Kidney capillary endothelial cell (primary cell): ENCODE results near the gene FNIP1.
"Not testable (repeated sequence)": the region's sequence is repeated elsewhere in the genome, so short reads cannot be mapped to it uniquely, and the experiment has no call there.

Experiments used
- DNase-seq: peaks from one replicate; pipeline ENCODE4 v3.0.0-alpha.2; 2018; ENCODE audit warnings: low spot score

Gene FNIP1

GRCh38 chr5:131637694-131638093 lies 159.1 kb downstream of the FNIP1 start:
- DNase-seq, result no peak

- peak; percentile 49 for DNase-seq
Observed at GRCh38 chr5:131635684-131636572, 160.9 kb downstream of the FNIP1 start.

GRCh38 chr5:131634996-131635683 lies 161.7 kb downstream of the FNIP1 start, which contains the start of gene RAPGEF6:
Gene RAPGEF6 (minus strand): TSS chr5:131635229. CDS start chr5:131635030, 199 bp downstream.
- DNase-seq, result peak; percentile 99

GRCh38 chr5:131634666-131634995 lies 162.2 kb downstream of the FNIP1 start:
- DNase-seq, result peak; percentile 59

DNA sequence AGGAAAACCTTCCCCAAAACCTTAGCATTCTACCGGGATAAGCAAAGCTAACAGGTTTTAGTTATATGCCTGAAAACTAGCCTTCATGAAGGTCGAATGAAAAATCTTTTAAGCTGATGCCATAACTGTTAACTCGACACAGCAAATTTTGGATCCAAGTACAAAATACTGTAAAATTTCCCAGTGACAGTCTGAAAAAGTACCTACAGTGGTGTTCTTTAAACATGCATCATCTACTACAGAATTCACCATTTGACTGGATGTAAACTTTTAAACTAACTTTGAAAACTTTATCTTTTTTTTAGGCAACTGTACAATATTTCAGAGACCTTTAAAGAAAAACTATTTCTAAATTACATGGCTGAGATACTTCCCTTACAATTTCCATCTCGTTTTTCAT lies 162.6 kb downstream of the FNIP1 start:
- DNase-seq, result peak; percentile 15

DNA sequence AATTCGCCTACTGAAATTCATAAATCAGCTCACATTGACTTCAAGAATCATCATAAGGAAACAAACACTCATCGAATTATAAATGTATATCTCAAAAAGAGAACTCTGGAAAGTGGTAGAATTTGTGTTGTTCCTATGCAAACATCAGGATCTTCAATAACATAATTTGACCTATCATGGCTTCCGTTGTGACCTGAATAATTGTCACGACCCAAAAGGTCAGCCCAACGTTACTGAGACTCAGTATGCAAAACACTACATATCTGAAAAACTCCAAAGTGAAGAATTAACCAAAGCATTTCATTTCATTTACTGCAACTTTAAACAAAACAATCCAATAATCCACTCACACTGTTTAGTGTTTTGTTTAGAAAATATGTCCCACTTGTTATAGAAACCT lies 163.0 kb downstream of the FNIP1 start:
- no peak for DNase-seq

DNA sequence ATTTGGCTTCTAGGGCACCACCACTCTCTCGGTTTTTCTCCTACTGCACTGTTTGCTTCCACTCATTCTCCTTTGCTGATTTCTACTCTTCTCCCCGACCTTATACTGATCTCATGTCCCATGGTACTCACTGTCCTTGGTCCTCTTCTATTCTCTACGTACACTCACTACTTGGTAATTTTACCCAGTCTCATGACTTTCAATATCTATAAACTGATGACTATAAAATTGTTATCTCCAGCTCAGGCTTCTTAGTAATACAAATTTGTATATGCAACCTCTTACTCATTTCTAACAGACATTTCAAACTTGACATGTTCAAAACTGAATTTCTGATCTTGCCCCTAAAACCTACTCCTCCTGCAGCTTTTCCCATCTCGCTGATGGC lies 165.9 kb downstream of the FNIP1 start:
- DNase-seq, result no peak

- no peak for DNase-seq
Observed at GRCh38 chr5:131630208-131630962, 166.4 kb downstream of the FNIP1 start.

GRCh38 chr5:131628990-131629389 lies 167.8 kb downstream of the FNIP1 start:
- DNase-seq, result no peak

DNA sequence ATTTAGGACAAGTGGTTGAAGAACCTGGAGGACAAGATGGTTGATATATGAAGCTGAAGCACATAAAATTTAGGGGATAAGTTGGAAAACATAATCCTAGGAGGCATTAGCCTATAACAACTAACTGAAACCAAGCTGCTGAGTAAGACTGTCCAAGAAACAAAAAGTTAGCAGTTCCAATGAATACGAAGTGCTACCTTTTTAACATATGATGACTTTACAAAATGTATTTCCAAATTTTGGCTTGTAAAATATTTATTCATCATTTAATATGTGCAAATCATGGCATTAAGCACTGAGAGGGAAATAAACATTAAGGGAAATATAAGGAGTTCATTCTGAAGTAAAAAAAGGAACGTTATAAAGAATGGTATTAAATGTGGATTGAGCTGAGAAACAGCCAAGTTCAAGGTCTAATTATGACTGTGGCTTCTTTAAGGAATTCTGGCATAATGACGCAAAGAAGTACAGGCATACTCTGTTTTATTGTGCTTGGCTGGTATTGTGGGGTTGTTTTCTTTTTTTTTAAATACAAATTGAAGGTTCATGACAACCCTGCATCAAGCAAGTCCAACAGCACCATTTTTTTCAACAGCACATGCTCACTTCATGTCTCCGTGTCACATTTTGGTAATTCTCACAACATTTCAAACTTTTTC lies 169.5 kb downstream of the FNIP1 start:
- DNase-seq, result no peak

GRCh38 chr5:131622633-131623032 lies 174.2 kb downstream of the FNIP1 start:
- no peak for DNase-seq

GRCh38 chr5:131621164-131621563 lies 175.7 kb downstream of the FNIP1 start:
- not testable (repeated sequence) for DNase-seq

DNA sequence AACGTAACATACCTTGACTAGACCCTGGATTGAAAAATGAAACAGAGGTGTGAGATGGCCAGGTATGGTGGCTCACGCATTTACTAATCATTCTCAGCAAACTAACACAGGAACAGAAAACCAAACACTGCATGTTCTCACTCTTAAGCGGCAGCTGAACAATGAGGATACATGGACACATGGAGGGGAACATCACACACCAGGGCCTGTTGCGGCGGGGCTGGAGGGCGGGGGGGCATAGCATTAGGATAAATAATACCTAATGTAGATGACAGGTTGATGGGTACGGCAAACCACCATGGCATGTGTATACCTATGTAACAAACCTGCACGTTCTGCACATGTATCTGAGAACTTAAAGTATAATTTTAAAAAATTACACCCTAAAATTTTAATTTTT lies 177.7 kb downstream of the FNIP1 start:
- DNase-seq, result no peak

DNA sequence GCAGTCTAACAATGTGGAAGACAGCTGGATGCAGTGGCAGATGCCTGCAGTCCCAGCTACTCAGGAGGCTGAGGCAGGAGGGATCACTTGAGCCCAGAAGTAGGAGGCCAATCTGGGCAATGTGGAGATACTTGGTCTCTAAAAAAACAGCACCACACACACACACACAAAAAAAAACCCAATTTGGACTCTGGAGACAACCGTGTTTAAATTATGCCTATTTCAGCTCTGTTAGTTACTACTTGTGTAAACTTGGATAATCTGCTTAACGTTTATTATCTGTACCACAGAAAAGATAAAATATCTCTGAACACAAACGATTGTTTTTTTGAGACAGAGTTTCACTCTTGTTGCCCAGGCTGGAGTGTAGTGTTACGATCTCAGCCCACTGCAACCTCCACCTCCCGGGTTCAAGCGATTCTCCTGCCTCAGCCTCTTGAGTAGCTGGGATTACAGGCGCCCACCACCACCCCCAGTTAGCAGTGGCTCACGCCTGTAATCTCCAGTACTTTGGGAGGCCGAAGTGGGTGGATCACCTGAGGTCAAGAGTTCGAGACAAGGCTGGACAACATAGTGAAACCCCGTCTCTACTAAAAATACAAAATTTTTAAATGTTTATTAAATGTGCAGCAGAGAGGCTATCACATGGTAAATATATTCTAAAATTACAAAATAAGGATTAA lies 179.5 kb downstream of the FNIP1 start:
- no peak for DNase-seq

GRCh38 chr5:131615957-131616356 lies 180.9 kb downstream of the FNIP1 start:
- no peak for DNase-seq

DNA sequence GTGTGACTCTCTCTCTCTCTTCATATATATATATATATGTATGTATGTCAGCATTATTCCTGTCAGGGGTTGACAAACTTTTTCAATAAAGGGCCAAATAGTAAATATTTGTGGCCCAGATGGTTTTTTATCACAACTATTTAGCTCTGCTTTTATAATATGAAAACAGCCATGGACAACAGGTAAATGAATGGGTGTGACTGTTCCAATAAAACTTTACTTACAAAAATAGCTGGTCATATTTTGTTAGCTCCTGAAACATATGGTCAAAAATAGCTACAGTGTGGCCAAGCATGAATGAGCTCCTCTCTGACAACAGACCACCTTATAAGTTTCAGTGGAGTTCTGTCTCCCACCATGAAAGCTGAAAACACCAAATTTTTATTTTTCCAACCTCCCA lies 183.4 kb downstream of the FNIP1 start:
- DNase-seq, result no peak

- no peak for DNase-seq
Observed at GRCh38 chr5:131611064-131611381, 185.8 kb downstream of the FNIP1 start.

DNA sequence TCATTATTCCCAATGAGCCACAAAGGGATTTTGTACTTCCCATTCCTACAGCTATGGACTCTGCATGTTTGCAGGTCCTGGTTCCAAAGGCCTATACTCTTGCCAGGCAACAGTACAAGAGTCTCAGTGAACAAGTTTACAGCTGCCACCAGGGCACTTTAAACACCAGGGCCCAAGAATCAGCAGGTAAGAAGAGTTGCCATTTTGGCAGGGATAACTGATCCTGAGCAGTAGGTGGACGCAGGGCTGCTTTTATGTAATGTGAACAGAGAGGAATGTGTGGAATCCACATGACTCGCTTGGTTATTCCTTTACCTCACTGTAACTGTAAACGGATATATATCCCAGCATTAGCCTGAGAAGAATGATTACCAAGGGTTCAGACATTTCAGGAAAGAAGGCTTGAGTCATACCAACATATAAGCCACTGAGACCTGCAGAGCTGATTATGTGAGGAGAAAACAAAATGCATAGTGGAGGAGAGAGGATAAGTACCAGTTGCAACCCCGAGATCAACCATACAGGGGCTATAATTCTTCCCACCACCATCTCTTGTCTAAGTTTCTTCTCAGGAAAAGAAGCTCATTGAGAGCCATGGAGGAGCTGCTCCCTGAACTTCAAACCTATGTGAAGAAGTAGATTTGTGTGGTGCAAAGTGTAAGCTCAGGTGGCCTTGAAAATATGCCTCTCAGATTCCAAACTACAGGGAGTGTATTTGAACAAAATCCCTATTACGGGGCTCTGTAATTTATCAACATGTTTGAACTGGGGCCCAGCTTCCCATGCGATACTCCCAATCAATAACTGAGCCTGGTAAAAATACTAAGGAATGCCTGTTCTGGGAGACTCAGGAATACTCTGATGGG lies 186.4 kb downstream of the FNIP1 start:
- peak; percentile 90 for DNase-seq

DNA sequence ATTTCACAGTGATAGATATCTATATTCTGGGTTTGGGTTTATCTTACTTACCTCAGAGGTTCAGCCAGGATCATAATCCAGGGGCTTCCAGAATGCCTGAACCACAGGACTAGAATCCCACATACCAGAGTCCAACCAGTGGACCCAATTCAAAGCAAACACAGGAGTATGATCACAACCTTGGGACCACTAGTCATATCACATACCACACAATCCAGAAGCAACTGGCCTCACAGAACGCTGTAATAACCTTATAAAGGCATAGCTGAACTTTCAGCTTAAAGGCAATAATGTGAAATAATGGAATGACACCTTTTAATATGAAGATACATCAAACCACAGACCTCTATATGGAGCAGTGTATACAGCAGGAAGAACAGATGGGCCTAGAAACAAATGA lies 187.0 kb downstream of the FNIP1 start:
- DNase-seq, result no peak

DNA sequence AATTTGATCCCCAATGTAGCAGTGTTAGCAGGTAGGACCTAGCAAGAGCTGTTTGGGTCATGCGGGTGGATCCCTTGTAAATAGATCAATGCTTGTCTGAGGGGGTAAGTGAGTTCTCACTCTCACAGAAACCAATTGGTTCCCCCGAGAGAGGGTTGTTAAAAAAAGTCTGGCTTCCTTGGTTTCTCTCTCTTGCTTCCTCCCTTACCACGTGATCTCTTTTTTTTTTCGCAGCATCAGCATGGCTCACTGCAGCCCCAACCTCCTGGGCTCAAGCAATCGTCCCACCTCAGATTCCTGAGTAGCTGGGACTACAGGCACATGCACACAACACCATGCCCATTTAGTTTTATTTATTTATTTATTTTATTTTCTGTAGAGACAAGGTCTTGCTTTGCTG lies 188.2 kb downstream of the FNIP1 start:
- no peak for DNase-seq
